BE2C (cell line): ENCODE measurements around the gene GPR4.

Experiments
- DNase-seq: peaks from one replicate; pipeline ENCODE4 v3.0.0-alpha.2; 2020
- H3K27me3 ChIP-seq: fragments of 250-450 bp; sonication (Bioruptor Pico); 2 replicates; pipeline ENCODE4 v1.5.1; 2020; ENCODE audit warnings: mild to moderate bottlenecking
- H3K36me3 ChIP-seq: fragments of 250-450 bp; sonication (Bioruptor Pico); 2 replicates; pipeline ENCODE4 v1.5.1; 2020; ENCODE audit warnings: mild to moderate bottlenecking
- H3K4me1 ChIP-seq: fragments of 250-450 bp; sonication (Bioruptor Pico); 2 replicates; pipeline ENCODE4 v1.5.1; 2020
- H3K4me3 ChIP-seq: 2 replicates; pipeline ENCODE4 v1.5.1; 2011; ENCODE audit warnings: low read depth, low read length
- H3K9me3 ChIP-seq: fragments of 250-450 bp; sonication (Bioruptor Pico); 2 replicates; pipeline ENCODE4 v1.5.1; 2020
- TF ChIP-seq, protein P1 (sequence below): IDR thresholded peaks from 2 replicates; pipeline ENCODE4 v1.5.1; 2012; ENCODE audit warnings: mild to moderate bottlenecking, low read depth, low read length

The GPR4 gene

DNA sequence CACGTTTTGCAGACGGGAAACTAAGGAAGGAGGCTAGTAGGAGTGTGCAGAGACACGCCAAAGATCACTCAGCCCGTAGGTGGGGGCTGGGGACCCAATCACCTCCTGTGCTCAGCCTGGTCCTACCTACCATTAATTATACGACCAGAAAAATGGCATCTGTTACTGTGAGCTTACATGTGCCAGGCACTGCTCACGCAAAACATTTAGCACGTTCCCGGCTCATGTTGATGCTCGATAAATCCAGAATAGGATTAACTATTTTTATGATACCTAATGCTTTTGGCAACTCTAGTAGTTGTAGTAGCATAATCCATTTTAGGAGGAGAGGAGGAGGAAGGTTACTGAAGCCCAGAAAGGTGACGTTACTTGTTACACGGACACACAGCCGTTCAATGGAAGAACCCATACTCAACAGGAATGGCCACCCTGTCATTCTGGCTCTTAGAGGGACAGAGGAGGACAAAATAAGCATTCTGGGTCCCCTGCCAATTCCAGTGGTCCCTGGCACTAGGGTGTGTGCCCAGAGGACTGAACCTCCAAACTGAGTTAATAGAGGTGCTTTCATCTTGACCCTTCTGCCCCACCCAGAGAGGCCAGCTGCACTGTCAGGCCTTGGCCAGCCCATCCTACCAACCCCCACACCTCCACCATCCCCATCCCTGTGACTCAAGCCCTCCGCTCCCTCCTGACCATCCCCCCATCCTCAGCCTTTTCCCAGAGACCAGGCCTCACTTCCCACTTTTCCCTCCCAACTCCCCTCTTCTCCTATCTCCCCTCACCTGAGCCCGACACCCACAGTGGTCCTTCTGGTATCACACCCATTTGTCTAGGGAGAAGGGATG, 42.1 kb upstream of the GPR4 start:
- no peak for DNase-seq
- Histone ChIP-seq H3K27me3 (no peaks in the 10 kb centered on the region), H3K4me1 (0 out of 2 replicates have a peak, but pooled peaks cover 6% of the 10 kb centered on the region), H3K36me3 (no peaks in the 10 kb centered on the region), H3K9me3 (no peaks in the 10 kb centered on the region), H3K4me3 (peak overlapping the region; percentile 86)
- TF ChIP-seq, protein P1, sequence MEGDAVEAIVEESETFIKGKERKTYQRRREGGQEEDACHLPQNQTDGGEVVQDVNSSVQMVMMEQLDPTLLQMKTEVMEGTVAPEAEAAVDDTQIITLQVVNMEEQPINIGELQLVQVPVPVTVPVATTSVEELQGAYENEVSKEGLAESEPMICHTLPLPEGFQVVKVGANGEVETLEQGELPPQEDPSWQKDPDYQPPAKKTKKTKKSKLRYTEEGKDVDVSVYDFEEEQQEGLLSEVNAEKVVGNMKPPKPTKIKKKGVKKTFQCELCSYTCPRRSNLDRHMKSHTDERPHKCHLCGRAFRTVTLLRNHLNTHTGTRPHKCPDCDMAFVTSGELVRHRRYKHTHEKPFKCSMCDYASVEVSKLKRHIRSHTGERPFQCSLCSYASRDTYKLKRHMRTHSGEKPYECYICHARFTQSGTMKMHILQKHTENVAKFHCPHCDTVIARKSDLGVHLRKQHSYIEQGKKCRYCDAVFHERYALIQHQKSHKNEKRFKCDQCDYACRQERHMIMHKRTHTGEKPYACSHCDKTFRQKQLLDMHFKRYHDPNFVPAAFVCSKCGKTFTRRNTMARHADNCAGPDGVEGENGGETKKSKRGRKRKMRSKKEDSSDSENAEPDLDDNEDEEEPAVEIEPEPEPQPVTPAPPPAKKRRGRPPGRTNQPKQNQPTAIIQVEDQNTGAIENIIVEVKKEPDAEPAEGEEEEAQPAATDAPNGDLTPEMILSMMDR = no peak

DNA sequence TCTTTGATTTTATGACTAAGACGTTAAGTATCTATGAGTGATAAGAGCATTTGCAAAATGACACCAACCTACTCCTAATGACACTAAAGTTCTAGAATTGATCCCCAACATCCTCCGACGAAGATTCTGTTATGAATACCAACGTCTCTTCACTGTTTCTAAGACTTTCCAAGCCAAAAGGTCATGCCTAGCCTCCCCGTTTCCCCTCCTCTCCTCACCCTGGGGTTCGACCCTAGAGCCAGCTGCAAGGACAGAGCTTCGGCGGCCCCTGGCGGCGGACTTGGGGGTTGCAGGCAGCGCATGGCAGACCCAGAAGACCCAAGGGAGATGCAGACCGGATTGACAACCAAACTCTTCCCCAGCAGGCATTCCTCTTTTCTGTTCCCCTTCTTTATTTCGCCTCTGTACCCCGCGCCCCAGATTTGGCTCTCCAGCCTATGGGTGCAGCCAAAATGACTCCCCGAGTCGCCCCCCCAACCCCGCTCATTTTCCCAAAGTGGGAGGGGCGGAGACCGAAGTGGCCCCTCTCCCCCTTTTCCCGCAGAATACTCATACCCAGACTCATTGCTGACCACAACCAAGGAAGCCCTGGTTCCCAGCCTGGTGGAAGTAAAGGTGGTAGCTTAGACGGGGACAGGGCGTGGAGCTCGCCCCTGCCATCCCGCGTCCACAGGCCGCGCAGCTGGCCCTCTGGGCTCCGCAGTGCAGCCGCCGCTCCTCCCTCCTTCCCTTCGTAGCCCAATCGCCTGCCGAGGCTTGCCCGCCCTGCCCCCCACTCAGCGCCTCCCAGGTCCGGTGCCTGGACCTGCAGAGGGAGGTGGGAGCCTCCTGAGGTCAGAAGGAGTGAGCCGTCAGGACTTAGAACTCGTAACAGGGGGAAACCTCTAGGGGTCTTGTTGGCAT, 41.3 kb upstream of the GPR4 start:
- H3K4me3 ChIP-seq = peak overlapping the region; percentile 86
- H3K36me3 ChIP-seq = no peaks in the 10 kb centered on the region
- no peaks in the 10 kb centered on the region for H3K27me3 ChIP-seq
- H3K4me1 ChIP-seq = 0 out of 2 replicates have a peak, but pooled peaks cover 6% of the 10 kb centered on the region
- H3K9me3 ChIP-seq = no peaks in the 10 kb centered on the region
- DNase-seq = peak; percentile 92
- TF ChIP-seq, protein P1 = peak; percentile 99

DNA sequence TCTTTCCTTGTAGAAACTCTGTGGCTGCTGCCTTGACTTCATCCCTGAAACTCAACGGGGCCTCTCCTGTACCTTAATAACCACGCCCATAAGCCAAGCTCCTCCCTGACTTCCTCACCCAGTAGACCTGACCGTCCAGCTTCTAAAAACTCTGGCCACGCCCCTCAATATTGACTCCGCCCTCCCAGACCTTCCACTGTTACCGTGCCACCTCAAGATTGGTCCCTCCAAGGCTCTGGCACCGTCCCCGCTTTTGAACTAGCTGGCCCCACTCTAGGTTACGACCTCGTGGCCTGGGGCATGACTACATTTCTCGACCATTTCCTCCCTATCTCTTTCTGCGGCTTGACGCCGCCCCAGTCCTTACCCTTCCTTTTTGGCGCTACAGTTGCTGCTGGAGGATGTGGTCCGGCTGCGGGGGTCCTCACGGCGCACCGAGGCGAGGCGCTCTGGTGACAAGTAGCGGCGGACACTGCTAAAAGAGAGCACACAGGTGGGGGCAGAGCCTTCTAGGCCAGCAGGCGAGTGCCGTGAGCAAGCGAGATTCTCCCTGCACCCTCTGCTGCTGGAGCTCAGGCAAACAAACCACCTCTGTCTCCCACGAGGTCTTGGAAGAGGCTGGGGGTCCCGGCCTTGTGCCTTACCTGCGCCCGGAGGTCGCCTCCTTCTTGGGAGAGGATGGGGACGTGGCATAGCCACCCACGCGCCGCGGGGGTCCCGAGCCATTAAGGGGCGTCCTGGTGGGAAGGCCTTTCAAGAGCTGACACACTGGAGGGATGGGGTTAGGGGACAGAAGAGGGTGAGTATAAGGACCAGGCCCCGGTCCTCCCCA, 39.5 kb upstream of the GPR4 start:
- no peak for DNase-seq
- H3K4me3 ChIP-seq = no peak overlapping the region
- no peaks in the 10 kb centered on the region for H3K9me3 ChIP-seq
- H3K36me3 ChIP-seq = no peaks in the 10 kb centered on the region
- TF ChIP-seq, protein P1 = no peak
- H3K27me3 ChIP-seq = no peaks in the 10 kb centered on the region
- H3K4me1 ChIP-seq = 0 out of 2 replicates have a peak, but pooled peaks cover 6% of the 10 kb centered on the region

DNA sequence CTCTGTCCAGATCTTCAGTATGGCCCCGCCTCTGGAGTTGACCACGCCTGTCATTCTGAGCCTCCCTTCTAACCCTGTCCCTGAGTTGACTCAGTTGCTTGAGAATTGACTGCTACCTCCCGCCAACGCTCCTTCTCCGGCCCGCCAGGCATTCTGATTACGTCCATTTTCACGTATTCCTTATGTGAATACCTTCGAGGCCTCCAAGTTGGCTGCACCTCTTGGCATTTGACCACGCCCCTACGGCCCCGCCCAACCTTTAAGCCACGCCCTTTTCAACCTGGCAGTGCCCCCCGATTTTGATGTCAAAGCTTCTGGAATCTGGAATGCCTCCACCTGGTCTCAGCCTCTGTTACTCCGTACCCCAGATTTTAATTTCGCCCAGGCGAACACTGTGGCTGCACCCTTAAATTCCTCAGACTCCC, 38.8 kb upstream of the GPR4 start:
- H3K9me3 ChIP-seq = no peaks in the 10 kb centered on the region
- H3K27me3 ChIP-seq = no peaks in the 10 kb centered on the region
- TF ChIP-seq, protein P1 = no peak
- no peak overlapping the region for H3K4me3 ChIP-seq
- 0 out of 2 replicates have a peak, but pooled peaks cover 6% of the 10 kb centered on the region for H3K4me1 ChIP-seq
- H3K36me3 ChIP-seq = no peaks in the 10 kb centered on the region
- no peak for DNase-seq

DNA sequence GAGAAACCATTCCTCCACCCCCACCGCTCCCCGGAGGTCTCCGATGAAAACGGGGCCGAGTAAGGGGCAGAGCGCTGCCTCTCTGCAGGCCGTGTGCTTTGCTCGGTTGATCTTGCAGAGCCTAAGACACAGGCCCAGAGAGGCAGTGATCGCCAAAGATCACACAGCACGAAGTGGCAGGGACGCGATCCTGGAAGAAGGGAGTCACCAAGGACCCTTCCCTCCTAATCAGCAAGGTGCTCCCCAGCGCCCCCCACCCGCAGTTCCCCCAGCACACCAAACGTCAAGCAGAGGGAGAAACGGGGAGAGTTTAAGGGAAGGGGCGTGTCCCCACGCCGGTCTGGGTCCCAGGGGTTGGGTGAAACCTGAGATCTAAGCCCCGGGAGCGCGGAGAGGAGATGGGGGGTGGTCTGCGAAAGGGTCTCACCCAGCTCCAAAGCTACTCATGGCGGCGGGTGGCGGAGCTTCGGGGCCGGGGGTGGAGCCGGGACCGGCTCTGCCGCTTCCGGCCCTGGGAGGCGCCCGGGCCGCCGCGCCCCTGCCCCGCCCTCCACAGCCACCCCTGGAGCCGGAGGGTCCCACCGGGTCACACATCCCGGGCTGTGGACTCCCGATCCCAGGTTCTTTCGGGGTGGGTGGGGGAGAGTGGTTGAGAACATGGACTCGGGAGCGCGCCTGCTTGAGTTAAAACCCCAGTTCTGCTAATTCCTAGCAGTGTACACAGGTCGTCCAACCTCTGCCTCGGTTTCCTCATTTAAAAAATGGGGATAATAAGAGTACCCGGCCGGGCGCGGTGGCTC, 37.1 kb upstream of the GPR4 start, which contains the start of gene EML2:
TSS of gene EML2 (minus strand) at position 468 of the 800 bp plus-strand sequence. CDS start at position 447, 21 bp downstream.
- H3K36me3 ChIP-seq = no peaks in the 10 kb centered on the region
- peak; percentile 40 for DNase-seq
- H3K4me3 ChIP-seq = peak within 1 kb of the TSS; percentile 58
- H3K9me3 ChIP-seq = no peaks in the 10 kb centered on the region
- TF ChIP-seq, protein P1 = no peak
- no peaks in the 10 kb centered on the region for H3K27me3 ChIP-seq
- no peaks in the 10 kb centered on the region for H3K4me1 ChIP-seq
